ENCODE results near the gene APP. TPM values are rescaled to one million over a fixed set of nuclear protein-coding genes. Genes with fewer than 3 reads are reported as not detected.
"Not testable (repeated sequence)": the region's sequence is repeated elsewhere in the genome, so short reads cannot be mapped to it uniquely, and the experiment has no call there.

Gene APP
- polyA plus RNA-seq, 4 donors = 714 to 973 (median 831) TPM

DNA sequence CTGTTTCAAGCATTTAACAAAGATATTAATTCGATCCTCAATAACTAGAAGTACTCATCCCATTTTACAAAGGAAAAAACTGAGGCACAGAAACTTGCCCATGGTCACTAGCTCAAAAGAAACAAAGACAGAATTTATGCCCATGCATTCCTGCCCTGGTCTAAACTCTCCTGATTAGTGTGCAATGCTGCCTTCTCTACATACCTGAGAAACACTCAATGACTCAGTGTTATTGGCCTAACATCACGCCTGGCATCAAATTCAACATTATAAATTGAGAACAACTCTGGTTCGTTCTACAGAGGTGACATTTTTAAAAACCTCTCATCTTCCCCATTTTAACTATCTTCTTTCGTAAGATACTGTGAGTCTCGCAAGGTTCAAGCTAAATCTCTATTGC, 5.2 kb downstream of the APP start:
- DNase-seq (ENCODE audit: low read depth in 4 of 4, low spot score in 3 of 4) = no peak

DNA sequence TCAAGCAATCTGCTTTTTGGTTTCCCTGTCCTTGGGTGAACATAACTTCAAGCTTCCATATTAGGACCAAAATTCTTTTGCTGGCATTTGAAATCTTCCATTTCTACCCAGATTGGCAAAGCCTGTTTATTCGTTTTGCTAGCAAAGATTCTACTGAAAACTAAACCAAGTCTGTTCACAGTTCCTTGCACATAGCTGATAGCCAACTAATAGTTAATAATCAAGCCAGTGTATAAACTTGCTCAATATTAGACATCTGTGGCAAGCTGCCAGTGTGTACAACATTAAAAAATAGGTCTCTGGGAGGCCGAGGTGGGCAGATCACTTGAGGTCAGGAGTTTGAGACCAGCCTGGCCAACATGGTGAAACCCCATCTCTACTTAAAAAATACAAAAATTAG, 6.3 kb downstream of the APP start:
- DNase-seq (ENCODE audit: low read depth in 4 of 4, low spot score in 3 of 4) = no peak

DNA sequence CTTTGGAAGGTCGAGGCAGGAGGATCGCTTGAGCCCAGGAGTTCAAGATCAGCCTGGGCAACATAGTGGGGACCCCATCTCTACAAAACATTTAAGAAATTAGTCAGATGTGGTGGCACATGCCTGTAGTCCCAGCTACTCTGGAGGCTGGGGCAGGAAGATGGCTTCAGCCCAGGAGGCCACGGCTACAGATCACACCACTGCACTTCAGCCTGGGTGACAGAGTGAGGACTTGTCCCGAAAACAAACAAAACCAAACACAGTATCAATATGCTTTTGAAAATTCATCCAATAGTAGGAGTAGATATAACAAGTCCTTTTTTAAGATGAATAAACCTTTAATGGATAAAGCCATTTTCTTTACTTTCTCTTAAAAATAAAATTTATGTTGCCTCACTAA, 8.5 kb downstream of the APP start:
- DNase-seq (ENCODE audit: low read depth in 4 of 4, low spot score in 3 of 4) = no peak

DNA sequence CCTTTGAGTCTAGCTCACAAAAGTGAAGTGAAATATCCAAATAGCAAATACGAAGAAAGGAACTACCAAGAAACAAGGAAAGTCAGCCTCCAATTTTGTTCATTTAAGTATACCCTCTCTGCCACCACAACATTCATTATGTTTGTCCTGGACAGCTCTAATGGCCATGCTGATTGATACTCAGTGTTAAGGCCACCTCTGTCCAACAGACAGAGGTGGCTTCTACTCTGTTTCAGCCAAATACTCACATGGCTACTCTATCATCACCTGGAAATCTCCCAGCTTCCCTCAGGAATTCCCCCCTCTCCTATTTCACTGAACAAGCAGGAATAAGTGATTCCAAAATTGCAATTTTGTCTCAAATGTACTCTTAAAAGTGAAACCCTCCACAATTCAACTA, 10.7 kb downstream of the APP start:
- no peak for DNase-seq (ENCODE audit: low read depth in 4 of 4, low spot score in 3 of 4)

DNA sequence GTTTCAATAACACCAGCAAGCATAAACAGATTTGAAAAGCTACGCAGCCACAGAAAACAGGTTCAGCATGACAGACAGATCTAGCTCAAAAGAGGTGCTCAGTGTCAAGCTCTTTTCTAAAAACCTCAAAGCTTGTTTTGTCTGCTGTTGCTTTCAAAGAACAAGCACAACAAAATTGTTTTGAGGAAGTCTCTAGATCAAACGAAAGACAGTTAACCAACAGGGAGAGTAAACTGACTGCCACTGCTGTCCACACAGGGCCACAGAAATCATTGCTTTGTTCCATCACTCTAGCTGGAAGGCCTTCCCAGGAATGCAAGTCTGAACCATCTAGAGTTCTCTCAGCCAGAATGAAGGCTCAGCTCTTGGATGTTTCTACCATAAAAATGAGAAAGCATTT, 12.8 kb downstream of the APP start:
- no peak for DNase-seq (ENCODE audit: low read depth in 4 of 4, low spot score in 3 of 4)

DNA sequence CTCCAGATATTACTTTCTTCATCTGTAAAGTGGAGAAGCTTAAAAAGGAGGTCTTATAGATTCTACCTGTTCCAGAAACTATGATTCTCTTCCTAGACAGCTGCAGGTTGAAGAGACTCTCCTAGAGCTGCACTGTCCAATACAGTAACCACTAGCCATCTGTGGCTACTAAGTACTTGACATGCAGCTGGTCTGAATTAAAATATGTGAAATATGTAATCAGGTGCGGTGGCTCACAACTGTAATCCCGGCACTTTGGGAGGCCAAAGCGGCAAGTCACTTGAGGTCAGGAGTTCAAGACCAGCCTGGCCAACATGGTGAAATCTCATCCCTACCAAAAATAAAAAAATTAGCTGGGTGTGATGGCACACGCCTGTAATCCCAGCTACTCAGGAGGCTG, 15.8 kb downstream of the APP start:
- DNase-seq (ENCODE audit: low read depth in 4 of 4, low spot score in 3 of 4) = no peak

DNA sequence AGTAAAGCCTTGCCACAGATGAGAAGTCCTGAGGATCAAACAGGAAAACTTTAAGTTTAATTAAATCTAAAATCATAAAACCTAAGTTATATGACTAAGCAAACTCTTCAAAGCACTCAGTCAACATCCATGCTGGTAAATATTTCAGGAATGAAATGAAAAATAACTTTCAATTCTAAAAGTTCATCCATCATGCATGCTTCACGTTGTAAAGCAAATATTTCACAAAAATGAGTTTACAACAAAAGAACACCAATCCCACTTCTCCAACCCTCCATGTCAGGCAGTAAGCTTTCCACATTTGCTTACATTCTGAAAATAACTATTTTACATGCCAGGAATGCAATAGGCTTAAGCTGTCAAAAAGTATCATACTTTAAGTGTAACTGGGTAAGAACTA, 16.8 kb downstream of the APP start:
- DNase-seq (ENCODE audit: low read depth in 4 of 4, low spot score in 3 of 4) = no peak

DNA sequence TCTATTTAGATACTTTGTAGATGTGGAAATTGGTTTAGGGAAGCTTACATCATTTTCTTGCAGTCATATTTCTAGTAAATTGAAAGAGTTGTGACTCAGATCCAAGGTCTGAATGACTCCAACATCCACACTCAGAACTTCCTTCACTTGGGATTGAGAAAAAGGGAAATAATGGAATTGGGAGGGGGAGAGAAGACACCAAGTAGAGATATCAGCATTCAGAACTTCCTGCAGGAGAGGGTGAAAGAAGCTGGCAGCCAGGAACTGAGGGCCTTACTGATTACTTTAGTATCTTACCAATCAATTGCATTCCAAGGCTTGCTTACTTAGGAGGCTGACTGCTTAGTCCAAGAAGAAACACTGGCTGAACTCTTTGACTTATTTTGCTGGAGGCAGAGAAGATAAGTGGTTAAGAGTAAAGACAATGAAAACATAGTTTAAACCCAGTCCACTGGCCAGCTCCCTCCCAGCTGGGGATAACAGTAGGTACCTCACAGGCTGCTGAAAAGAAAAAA, 21.7 kb downstream of the APP start:
- no peak for DNase-seq (ENCODE audit: low read depth in 4 of 4, low spot score in 3 of 4)

DNA sequence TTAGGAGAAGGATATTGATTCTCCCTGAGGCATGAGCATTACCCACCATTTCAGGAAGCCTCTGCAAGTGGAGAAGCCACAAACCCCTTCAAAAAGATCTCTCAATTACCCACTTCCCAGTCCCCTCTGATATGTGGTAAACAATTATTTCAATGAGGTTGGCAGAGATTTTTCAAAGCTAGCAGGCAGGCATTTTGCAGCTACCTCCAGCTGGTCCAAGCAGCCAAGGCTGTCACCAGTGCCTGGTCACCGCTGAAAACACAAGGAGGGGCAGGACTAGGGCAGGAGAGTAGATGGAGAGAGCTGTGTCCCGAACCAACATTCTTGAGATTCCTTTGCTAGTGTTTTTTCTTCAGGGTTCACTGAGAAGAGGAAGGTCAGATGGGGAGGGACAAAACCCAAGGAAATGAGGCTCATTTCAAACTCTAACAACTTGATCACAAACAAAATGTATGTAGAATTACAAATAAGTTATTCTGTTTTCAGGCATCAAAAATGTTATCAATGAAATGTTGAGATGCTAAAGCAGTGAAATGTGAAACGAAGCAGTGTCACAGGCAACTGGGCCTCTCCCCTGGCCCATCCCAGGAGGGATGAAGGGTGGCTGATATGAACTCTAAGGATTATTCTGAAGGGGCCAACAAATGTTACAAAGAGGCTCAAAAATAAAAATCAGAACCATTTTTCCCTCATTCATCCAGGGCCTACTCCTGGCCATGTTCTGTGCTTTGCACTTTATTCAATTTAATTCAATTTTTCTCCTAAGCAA, 22.3 kb downstream of the APP start:
- DNase-seq (ENCODE audit: low read depth in 4 of 4, low spot score in 3 of 4) = no peak

DNA sequence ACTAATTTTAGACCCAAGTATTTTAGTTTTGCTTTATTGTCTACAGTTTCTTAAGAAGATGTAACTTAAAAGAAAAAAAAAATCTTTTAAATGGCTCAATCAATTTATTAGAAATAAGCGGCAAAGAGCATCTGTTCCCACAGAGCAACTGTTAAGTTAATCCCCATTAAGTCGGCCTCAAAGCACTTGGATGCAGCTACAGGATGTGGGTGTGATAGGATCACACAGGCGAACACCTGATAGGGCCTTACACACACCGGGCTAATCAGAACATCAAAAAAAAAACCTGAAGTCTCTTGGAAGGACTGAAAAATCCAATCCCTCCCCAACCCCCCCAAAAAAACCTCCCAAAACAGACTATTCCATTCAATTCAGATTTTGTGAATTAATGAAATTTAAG, 23.0 kb downstream of the APP start:
- DNase-seq (ENCODE audit: low read depth in 4 of 4, low spot score in 3 of 4) = no peak

DNA sequence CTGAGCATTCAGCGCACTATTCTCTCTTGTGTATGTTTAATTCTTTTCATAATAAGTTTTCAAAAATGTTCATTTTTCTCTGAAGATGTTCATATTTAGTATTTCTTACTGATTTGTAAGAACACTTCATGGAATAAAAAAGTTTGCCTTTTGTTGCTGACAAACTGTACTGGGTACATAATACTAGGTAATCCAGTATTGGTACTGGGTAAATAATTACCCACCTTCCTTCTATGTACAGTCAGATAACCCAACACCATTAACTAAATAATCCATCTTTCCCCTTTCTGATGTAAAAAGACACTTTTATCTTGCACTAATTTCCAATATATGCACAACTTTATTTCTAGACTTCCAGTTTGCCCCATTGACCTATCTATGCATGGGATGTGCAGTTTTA, 23.9 kb downstream of the APP start:
- no peak for DNase-seq (ENCODE audit: low read depth in 4 of 4, low spot score in 3 of 4)

DNA sequence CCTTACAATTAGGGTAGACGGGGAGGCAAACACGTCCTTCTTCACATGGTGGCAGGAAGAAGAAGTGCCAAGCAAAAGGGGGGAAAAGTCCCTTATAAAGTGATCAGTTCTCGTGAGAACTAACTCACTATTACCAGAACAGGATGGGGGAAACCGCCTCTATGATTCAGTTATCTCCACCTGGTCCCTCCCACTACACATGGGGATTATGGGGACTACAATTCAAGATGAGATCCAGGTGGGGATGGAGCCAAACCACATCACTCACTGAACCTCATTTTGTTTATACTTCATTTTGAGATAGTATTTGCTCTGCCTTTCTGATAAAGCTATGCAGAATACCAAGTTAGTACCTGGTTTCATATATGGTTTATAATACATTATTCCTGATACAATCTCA, 26.5 kb downstream of the APP start:
- no peak for DNase-seq (ENCODE audit: low read depth in 4 of 4, low spot score in 3 of 4)

DNA sequence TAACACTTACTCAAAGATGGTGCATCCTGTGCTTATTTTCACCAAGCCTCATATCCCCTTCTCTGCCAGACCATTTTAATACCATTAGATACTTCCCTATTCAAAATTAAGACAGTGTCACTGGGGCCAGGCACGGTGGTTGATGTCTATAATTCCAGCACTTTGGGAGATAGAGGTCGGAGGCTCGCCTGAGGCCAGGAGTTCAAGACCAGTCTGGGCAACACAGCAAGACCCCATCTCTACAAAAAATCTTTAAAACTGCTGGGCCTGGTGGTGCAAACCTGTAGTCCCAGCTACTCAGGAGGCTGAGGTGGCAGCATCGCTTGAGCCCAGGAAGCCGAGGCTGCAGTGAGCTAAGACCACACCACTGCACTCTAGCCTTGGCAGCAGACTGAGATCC, 28.2 kb downstream of the APP start:
- no peak for DNase-seq (ENCODE audit: low read depth in 4 of 4, low spot score in 3 of 4)

DNA sequence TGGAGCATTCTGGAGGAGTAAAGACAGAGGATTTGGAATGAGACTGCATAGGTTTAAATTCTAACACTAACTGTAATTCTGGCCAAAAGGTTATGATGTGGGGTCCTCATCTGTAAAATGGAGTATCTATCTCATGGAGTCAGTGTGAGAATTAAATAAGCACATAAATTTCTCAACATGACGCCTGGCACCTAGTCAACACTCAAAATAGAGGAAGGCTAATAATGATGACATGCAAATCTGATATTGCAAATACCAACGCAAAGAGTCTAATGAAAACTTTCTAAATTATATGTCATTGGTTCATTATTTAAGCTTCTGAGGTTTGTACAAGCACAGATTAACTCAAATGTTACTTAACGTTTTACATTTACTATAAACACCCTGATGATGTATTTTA, 29.6 kb downstream of the APP start:
- DNase-seq (ENCODE audit: low read depth in 4 of 4, low spot score in 3 of 4) = no peak

DNA sequence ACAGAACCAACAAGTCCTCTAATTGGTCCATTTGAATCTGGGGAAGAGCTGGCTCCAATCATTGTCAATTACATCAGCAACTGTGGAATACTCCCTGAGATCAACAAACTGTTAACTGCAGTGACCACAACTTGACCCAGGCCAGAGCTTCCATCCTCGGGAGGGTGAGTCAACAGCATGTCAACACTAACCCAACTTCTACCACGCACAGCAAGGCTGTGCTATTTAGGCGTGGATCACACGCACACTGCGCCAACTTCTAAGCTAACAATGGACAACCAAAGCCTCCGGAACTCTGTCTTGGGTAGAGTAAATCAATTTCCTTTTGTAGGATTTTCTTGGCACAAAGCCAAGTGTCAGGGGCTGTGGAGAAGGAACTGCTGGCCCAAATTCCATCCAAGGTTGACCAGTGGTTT, 30.4 kb downstream of the APP start:
- peak in 1 of 4 donors; percentile 33 for DNase-seq (ENCODE audit: low read depth in 4 of 4, low spot score in 3 of 4)

DNA sequence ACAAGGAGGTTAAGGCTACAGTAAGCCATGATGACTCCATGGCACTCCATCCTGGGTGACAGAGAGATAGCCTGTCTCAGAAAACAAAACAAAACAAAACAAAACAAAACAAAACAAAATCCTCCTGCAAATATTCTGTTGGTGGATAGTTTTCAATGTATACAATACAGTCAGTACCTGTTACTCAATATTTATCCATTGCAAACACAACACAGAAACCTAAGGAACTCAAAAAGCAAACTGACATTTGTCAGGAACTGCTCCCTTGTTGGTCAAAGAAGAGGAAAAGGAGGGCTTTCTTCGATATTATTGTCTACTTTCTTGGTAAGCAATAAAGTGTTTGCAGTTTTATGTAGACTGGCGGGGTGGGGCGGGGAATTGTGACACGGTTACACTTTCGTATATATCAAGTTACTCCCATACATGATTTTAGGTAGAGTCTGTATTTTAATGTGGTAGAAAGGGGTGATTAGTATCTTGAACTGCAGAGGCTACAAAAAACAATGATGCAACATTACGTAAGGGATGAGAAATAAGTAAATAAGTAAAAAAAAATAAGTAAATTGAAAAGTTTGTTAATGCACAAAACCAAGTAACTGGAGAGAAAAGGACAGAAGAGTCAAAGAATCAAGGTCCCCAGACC, 31.8 kb downstream of the APP start:
- no peak for DNase-seq (ENCODE audit: low read depth in 4 of 4, low spot score in 3 of 4)

DNA sequence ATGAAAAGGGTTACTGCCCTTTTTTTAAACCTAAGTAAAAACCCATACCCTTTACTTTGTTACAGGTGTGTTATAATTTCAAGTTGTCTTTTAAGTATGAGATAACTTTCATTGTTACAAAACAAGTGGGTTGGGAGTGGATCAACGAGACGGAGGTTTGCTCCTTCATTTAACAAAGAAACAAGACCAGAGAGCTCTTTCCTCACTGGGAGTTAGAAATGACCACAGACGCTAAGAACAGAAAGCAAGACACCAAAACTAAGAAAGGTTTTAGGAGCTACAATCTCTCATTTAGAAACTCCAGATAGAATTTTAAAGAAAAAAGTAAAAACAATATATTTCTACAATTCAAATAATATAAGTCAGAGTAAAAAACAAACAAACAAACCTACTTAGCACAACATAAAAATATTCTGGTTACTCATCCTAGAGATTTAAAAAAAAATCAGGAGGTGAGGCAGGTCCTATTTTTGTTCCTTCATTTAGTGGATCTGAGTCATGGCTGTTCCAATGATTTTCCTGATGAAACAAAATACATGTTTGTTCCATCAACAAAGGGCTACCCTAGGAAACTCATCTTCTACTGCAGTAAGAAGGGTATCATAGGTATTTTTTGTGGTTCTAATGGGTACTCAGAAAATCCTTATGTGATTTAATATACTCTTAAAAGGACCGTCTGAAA, 33.0 kb downstream of the APP start:
- no peak for DNase-seq (ENCODE audit: low read depth in 4 of 4, low spot score in 3 of 4)

DNA sequence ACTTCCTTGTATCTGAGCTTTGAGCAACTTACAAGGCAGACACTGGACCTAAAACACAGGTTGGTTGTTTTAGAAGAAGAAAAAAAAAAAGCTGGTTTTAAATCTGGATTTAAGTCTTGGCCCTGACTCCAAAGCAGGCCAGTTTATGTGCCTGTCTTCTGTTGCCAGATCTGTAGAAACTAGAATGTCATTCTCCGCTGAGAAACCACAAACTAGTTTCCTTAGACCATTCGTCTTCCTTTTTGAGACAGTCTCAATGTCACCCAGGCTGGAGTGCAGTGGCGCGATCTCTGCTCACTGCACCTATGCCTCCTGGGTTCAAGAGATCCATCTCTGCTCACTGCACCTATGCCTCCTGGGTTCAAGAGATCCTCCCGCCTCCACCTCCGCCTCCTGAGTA, 33.9 kb downstream of the APP start:
- no peak for DNase-seq (ENCODE audit: low read depth in 4 of 4, low spot score in 3 of 4)

DNA sequence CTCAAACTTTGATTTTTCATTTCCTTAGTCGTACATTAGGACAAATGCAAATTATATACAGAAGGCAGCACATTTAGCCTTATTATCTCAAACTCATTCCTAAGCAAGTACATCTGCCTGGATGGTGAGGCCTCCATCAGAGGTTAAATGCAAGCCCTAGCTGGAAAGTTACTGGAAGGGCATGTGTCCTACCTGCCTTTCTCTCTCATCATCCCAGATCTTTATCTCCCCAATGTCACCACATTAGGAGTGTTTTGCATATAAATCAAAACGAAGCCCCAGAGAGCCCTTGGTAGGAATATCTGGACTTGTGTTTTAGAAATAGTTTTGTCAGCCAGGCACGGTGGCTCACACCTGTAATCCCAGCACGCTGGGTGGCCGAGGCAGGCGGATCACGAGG, 35.0 kb downstream of the APP start:
- no peak for DNase-seq (ENCODE audit: low read depth in 4 of 4, low spot score in 3 of 4)

DNA sequence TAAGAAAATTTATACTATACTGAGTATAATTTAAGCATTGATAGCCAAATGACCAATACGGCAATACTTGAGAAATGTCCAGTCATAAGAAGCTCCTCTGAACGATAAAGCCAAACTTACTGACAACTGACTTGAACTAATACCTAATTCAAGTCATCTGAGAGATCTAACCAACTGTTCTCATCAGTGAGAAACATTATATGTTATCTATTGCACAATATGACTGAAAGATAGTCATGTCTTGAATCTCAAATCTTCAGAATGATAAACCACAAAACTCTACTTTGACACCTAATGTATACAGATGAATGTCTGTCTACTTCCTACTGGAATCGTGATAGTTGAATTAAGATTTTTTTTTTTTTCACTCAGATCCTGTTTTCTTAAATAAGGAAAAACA, 39.0 kb downstream of the APP start:
- DNase-seq (ENCODE audit: low read depth in 4 of 4, low spot score in 3 of 4) = no peak

DNA sequence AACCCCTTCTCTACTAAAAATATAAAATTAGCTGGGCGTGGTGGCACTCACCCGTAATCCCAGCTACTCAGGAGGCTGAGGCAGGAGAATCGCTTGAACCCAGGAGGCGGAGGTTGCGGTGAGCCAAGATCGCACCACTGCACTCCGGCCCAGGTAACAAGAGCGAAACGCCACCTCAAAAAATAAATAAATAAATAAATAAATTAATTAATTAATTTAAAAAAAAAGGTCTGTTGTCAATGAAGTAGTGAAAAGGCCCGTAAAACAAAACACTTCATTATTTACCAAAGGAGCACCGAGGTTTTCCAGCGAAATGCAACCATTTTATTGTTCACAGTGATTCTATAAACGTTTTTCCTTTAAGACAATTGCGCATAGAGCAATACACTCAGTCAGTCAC, 39.5 kb downstream of the APP start:
- not testable (repeated sequence) for DNase-seq (ENCODE audit: low read depth in 4 of 4, low spot score in 3 of 4)

Measured in left renal pelvis (tissue), 4 donors.